Gastrocnemius medialis (tissue), 4 donors: ENCODE measurements around the gene SLC24A3.

Experiments
- CTCF ChIP-seq, 5 experiments: fragments of 450-650 bp in 3 of 5; fragments of 200-600 bp in 2 of 5; sonication (generic) in 2 of 5; IDR thresholded peaks in 4 of 5; conservative IDR thresholded peaks in 1 of 5; 1 replicate in 4 of 5; 2 replicates in 1 of 5; pipeline ENCODE4 v1.5.1; 2016 to 2019; ENCODE audit warnings: antibody characterized with exemption in 5 of 5, mild to moderate bottlenecking in 3 of 5, moderate library complexity in 3 of 5
- POLR2A ChIP-seq, 2 donors: fragments of 450-650 bp; IDR thresholded peaks; one replicate each; pipeline ENCODE4 v1.6.1; 2017; ENCODE audit warnings: antibody characterized with exemption in 2 of 2, mild to moderate bottlenecking in 2 of 2, moderate library complexity in 2 of 2

GRCh38 chr20:19616620-19617019 is 404.2 kb downstream of the SLC24A3 start:
- TF ChIP-seq CTCF (IDR thresholded peaks at IDR 0.05 in 4 of 5, conservative IDR thresholded peaks at IDR 0.05 in 1 of 5): no peak
- TF ChIP-seq POLR2A (IDR thresholded peaks at IDR 0.05): no peak
